ENCODE data around the gene CELSR1.

Gene CELSR1

GRCh38 chr22:46439111-46439510, 98.3 kb downstream of the CELSR1 start:
- Histone ChIP-seq H3K18ac (ENCODE audit: low read length) (no peak overlapping the region), H2AK5ac (ENCODE audit: low read length) (no peak overlapping the region), H3K4me1 (ENCODE audit: control insufficient read depth, low read depth, low read length) (no peaks in the 10 kb centered on the region), H3K4me2 (ENCODE audit: low read length) (no peak overlapping the region), H3K4me3 (ENCODE audit: low read length) (no peak overlapping the region), H2BK15ac (replicated peaks; ENCODE audit: low read depth) (no peak overlapping the region), H2BK120ac (ENCODE audit: low read depth, low read length) (no peak overlapping the region), H3K56ac (ENCODE audit: low read length) (no peak overlapping the region), H3K4ac (ENCODE audit: low read depth, low read length) (no peak overlapping the region), H3K79me1 (ENCODE audit: low read length) (no peaks in the 10 kb centered on the region), H4K8ac (ENCODE audit: low read depth, low read length) (no peak overlapping the region), H4K5ac (ENCODE audit: low read length) (no peak overlapping the region), H3K23ac (ENCODE audit: low read length) (no peak overlapping the region), H3K36me3 (ENCODE audit: control insufficient read depth, insufficient read depth, low read length) (no peaks in the 10 kb centered on the region), H3K79me2 (ENCODE audit: control insufficient read depth, insufficient read depth, low read length) (no peaks in the 10 kb centered on the region), H2BK5ac (ENCODE audit: low read length) (no peak overlapping the region), H3K27ac (ENCODE audit: low read depth, low read length) (no peak overlapping the region), H3K27me3 (ENCODE audit: insufficient read depth, low read length, poor library complexity) (no peaks in the 10 kb centered on the region), H3K9ac (ENCODE audit: low read length) (no peak overlapping the region)
- WGBS (ENCODE audit: extremely low coverage, insufficient coverage, low lambda C conversion rate): no CpG with 5 or more reads among the region's 25 CpGs
- DNase-seq: no peak

- H4K8ac ChIP-seq (ENCODE audit: low read depth, low read length): no peak overlapping the region
- H2BK120ac ChIP-seq (ENCODE audit: low read depth, low read length): no peak overlapping the region
- no peak overlapping the region for H3K23ac ChIP-seq (ENCODE audit: low read length)
- no peak overlapping the region for H3K18ac ChIP-seq (ENCODE audit: low read length)
- H3K4me3 ChIP-seq (ENCODE audit: low read length): no peak overlapping the region
- no peak overlapping the region for H2AK5ac ChIP-seq (ENCODE audit: low read length)
- no peak overlapping the region for H4K5ac ChIP-seq (ENCODE audit: low read length)
- no peak overlapping the region for H3K4me2 ChIP-seq (ENCODE audit: low read length)
- H3K4ac ChIP-seq (ENCODE audit: low read depth, low read length): no peak overlapping the region
- H3K9ac ChIP-seq (ENCODE audit: low read length): no peak overlapping the region
- H3K4me1 ChIP-seq (ENCODE audit: control insufficient read depth, low read depth, low read length): no peaks in the 10 kb centered on the region
- no peaks in the 10 kb centered on the region for H3K79me2 ChIP-seq (ENCODE audit: control insufficient read depth, insufficient read depth, low read length)
- H2BK5ac ChIP-seq (ENCODE audit: low read length): no peak overlapping the region
- no peak overlapping the region for H3K56ac ChIP-seq (ENCODE audit: low read length)
- DNase-seq: no peak
- H2BK15ac ChIP-seq (replicated peaks; ENCODE audit: low read depth): no peak overlapping the region
- WGBS (ENCODE audit: extremely low coverage, insufficient coverage, low lambda C conversion rate): no CpG with 5 or more reads among the region's 21 CpGs
- H3K27ac ChIP-seq (ENCODE audit: low read depth, low read length): no peak overlapping the region
- H3K27me3 ChIP-seq (ENCODE audit: insufficient read depth, low read length, poor library complexity): no peaks in the 10 kb centered on the region
- H3K36me3 ChIP-seq (ENCODE audit: control insufficient read depth, insufficient read depth, low read length): no peaks in the 10 kb centered on the region
- H3K79me1 ChIP-seq (ENCODE audit: low read length): no peaks in the 10 kb centered on the region
Measured at GRCh38 chr22:46437671-46438440, 99.6 kb downstream of the CELSR1 start.

- no peak overlapping the region for H2BK5ac ChIP-seq (ENCODE audit: low read length)
- no peak overlapping the region for H3K4me3 ChIP-seq (ENCODE audit: low read length)
- H3K36me3 ChIP-seq (ENCODE audit: control insufficient read depth, insufficient read depth, low read length): no peaks in the 10 kb centered on the region
- no peak overlapping the region for H2BK120ac ChIP-seq (ENCODE audit: low read depth, low read length)
- no CpG with 5 or more reads among the region's 8 CpGs for WGBS (ENCODE audit: extremely low coverage, insufficient coverage, low lambda C conversion rate)
- H3K27me3 ChIP-seq (ENCODE audit: insufficient read depth, low read length, poor library complexity): no peaks in the 10 kb centered on the region
- no peak overlapping the region for H3K56ac ChIP-seq (ENCODE audit: low read length)
- H4K5ac ChIP-seq (ENCODE audit: low read length): no peak overlapping the region
- H3K23ac ChIP-seq (ENCODE audit: low read length): no peak overlapping the region
- no peak overlapping the region for H3K18ac ChIP-seq (ENCODE audit: low read length)
- H4K8ac ChIP-seq (ENCODE audit: low read depth, low read length): no peak overlapping the region
- no peak overlapping the region for H3K4me2 ChIP-seq (ENCODE audit: low read length)
- H3K79me2 ChIP-seq (ENCODE audit: control insufficient read depth, insufficient read depth, low read length): no peaks in the 10 kb centered on the region
- H3K9ac ChIP-seq (ENCODE audit: low read length): no peak overlapping the region
- H3K79me1 ChIP-seq (ENCODE audit: low read length): no peaks in the 10 kb centered on the region
- H3K4me1 ChIP-seq (ENCODE audit: control insufficient read depth, low read depth, low read length): no peaks in the 10 kb centered on the region
- no peak for DNase-seq
- H2BK15ac ChIP-seq (replicated peaks; ENCODE audit: low read depth): no peak overlapping the region
- no peak overlapping the region for H3K4ac ChIP-seq (ENCODE audit: low read depth, low read length)
- no peak overlapping the region for H3K27ac ChIP-seq (ENCODE audit: low read depth, low read length)
- H2AK5ac ChIP-seq (ENCODE audit: low read length): no peak overlapping the region
Measured at GRCh38 chr22:46436595-46437175, 100.7 kb downstream of the CELSR1 start.

- Histone ChIP-seq H2BK120ac (ENCODE audit: low read depth, low read length) (no peak overlapping the region), H4K5ac (ENCODE audit: low read length) (no peak overlapping the region), H3K79me1 (ENCODE audit: low read length) (no peaks in the 10 kb centered on the region), H2AK5ac (ENCODE audit: low read length) (no peak overlapping the region), H3K9ac (ENCODE audit: low read length) (no peak overlapping the region), H3K18ac (ENCODE audit: low read length) (no peak overlapping the region), H3K36me3 (ENCODE audit: control insufficient read depth, insufficient read depth, low read length) (no peaks in the 10 kb centered on the region), H3K4me3 (ENCODE audit: low read length) (no peak overlapping the region), H3K79me2 (ENCODE audit: control insufficient read depth, insufficient read depth, low read length) (no peaks in the 10 kb centered on the region), H3K4me1 (ENCODE audit: control insufficient read depth, low read depth, low read length) (no peaks in the 10 kb centered on the region), H3K27me3 (ENCODE audit: insufficient read depth, low read length, poor library complexity) (no peaks in the 10 kb centered on the region), H3K4ac (ENCODE audit: low read depth, low read length) (no peak overlapping the region), H2BK5ac (ENCODE audit: low read length) (no peak overlapping the region), H4K8ac (ENCODE audit: low read depth, low read length) (no peak overlapping the region), H3K4me2 (ENCODE audit: low read length) (no peak overlapping the region), H3K27ac (ENCODE audit: low read depth, low read length) (no peak overlapping the region), H2BK15ac (replicated peaks; ENCODE audit: low read depth) (no peak overlapping the region), H3K23ac (ENCODE audit: low read length) (no peak overlapping the region), H3K56ac (ENCODE audit: low read length) (no peak overlapping the region)
- no peak for DNase-seq
- no CpG with 5 or more reads among the region's 16 CpGs for WGBS (ENCODE audit: extremely low coverage, insufficient coverage, low lambda C conversion rate)
Measured at GRCh38 chr22:46433318-46433717, 104.1 kb downstream of the CELSR1 start.

GRCh38 chr22:46432164-46433068, 105.0 kb downstream of the CELSR1 start:
- Histone ChIP-seq H2AK5ac (ENCODE audit: low read length) (no peak overlapping the region), H3K4me2 (ENCODE audit: low read length) (no peak overlapping the region), H3K27me3 (ENCODE audit: insufficient read depth, low read length, poor library complexity) (no peaks in the 10 kb centered on the region), H2BK120ac (ENCODE audit: low read depth, low read length) (no peak overlapping the region), H3K9ac (ENCODE audit: low read length) (no peak overlapping the region), H4K5ac (ENCODE audit: low read length) (no peak overlapping the region), H3K56ac (ENCODE audit: low read length) (no peak overlapping the region), H3K18ac (ENCODE audit: low read length) (no peak overlapping the region), H3K4ac (ENCODE audit: low read depth, low read length) (no peak overlapping the region), H3K4me3 (ENCODE audit: low read length) (no peak overlapping the region), H2BK5ac (ENCODE audit: low read length) (no peak overlapping the region), H4K8ac (ENCODE audit: low read depth, low read length) (no peak overlapping the region), H3K23ac (ENCODE audit: low read length) (no peak overlapping the region), H3K36me3 (ENCODE audit: control insufficient read depth, insufficient read depth, low read length) (no peaks in the 10 kb centered on the region), H3K79me2 (ENCODE audit: control insufficient read depth, insufficient read depth, low read length) (no peaks in the 10 kb centered on the region), H2BK15ac (replicated peaks; ENCODE audit: low read depth) (no peak overlapping the region), H3K27ac (ENCODE audit: low read depth, low read length) (no peak overlapping the region), H3K79me1 (ENCODE audit: low read length) (no peaks in the 10 kb centered on the region), H3K4me1 (ENCODE audit: control insufficient read depth, low read depth, low read length) (no peaks in the 10 kb centered on the region)
- DNase-seq: no peak
- no CpG with 5 or more reads among the region's 25 CpGs for WGBS (ENCODE audit: extremely low coverage, insufficient coverage, low lambda C conversion rate)

Data from mesendoderm (in vitro differentiated cells).